Panc1 (cell line): ENCODE data around the gene CEBPE.

Experiments
- TCF7L2 ChIP-seq: IDR thresholded peaks from 2 replicates; pipeline ENCODE4 v1.6.1; 2011; ENCODE audit warnings: mild to moderate bottlenecking, low read depth, low read length, inconsistent platforms
- TF ChIP-seq, protein P1 (sequence below): fragments of 450-650 bp; IDR thresholded peaks from 2 replicates; pipeline ENCODE4 v1.5.1; 2017; ENCODE audit warnings: mild to moderate bottlenecking

DNA sequence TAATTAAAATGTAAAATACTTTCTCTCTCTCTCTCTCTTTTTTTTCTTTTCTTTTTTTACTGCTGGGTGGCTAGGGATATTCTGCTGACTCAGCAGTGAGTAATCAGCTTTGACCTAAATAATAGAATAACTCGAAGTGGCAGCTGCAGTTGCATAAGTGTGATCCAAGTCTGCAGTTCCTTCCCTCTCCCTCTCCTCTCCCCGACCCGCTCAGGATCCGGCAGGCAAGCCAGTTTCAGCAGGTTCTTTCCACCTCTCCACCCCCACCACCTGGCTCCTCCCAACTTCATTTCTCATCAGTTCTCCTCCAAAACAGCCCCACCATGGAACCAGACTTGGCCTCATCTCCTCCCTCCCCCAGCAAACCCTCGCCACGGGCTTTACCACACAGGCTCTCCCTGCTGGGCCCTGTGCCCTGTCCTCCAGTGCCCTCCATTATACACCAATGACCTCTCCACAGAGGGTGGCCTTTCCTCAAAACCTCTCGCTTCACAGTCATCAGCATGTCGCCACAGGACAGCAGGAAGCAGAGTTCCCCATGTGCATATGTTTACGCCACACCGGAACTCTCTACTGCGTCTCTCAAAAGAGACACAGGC is 42.0 kb upstream of the CEBPE start:
- no peak for TF ChIP-seq TCF7L2
- TF ChIP-seq, protein P1, sequence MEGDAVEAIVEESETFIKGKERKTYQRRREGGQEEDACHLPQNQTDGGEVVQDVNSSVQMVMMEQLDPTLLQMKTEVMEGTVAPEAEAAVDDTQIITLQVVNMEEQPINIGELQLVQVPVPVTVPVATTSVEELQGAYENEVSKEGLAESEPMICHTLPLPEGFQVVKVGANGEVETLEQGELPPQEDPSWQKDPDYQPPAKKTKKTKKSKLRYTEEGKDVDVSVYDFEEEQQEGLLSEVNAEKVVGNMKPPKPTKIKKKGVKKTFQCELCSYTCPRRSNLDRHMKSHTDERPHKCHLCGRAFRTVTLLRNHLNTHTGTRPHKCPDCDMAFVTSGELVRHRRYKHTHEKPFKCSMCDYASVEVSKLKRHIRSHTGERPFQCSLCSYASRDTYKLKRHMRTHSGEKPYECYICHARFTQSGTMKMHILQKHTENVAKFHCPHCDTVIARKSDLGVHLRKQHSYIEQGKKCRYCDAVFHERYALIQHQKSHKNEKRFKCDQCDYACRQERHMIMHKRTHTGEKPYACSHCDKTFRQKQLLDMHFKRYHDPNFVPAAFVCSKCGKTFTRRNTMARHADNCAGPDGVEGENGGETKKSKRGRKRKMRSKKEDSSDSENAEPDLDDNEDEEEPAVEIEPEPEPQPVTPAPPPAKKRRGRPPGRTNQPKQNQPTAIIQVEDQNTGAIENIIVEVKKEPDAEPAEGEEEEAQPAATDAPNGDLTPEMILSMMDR: no peak
